Hematopoietic multipotent progenitor cell (in vitro differentiated cells): ENCODE results near the gene TXN. TPM values are rescaled to one million over a fixed set of nuclear protein-coding genes. Genes with fewer than 3 reads are reported as not detected.
"Not testable (repeated sequence)": the region's sequence is repeated elsewhere in the genome, so short reads cannot be mapped to it uniquely, and the experiment has no call there.

Experiments
- DNase-seq, 3 donors: peaks; one replicate each; pipeline ENCODE4 v3.0.0-alpha.2; 2011 to 2015; ENCODE audit warnings: low read depth in 2 of 3, low spot score in 2 of 3
- total RNA-seq: library from RNA; depleted of rRNA; stranded (reverse); fragments of >200 nt; gene quantifications from one replicate; pipeline ENCODE4 v1.2.3, GENCODE V29; 2012

Gene TXN
- total RNA-seq, 1 donor = 118 TPM

GRCh38 chr9:110214090-110214489 is 42.2 kb downstream of the TXN start:
- no peak for DNase-seq

GRCh38 chr9:110213413-110214044 is 42.8 kb downstream of the TXN start:
- DNase-seq = no peak

- DNase-seq = no peak
Measured at GRCh38 chr9:110208031-110208430, 48.3 kb downstream of the TXN start, which contains the start of gene C9orf152. Gene C9orf152, minus strand, starts transcription at chr9:110208159. Its CDS starts 580 bp downstream, at chr9:110207579.

GRCh38 chr9:110207071-110207641 is 49.2 kb downstream of the TXN start:
- DNase-seq = no peak

GRCh38 chr9:110206389-110206788 is 49.9 kb downstream of the TXN start:
- no peak for DNase-seq

GRCh38 chr9:110205612-110206011 is 50.7 kb downstream of the TXN start:
- DNase-seq = not testable (repeated sequence)

GRCh38 chr9:110202232-110202631 is 54.1 kb downstream of the TXN start:
- DNase-seq = no peak

- DNase-seq = no peak
Measured at GRCh38 chr9:110199643-110200042, 56.7 kb downstream of the TXN start.

- DNase-seq = no peak
Measured at GRCh38 chr9:110198357-110198756, 58.0 kb downstream of the TXN start.

- DNase-seq = no peak
Measured at GRCh38 chr9:110197330-110198187, 58.7 kb downstream of the TXN start.

GRCh38 chr9:110196084-110196499 is 60.2 kb downstream of the TXN start:
- not testable (repeated sequence) for DNase-seq

Other genes with a start within 250 kb of the TXN start
- 0.27 TPM for gene C9orf152, start 48.3 kb downstream of the TXN start, total RNA-seq
- not detected for gene TXNDC8, start 81.4 kb upstream of the TXN start, total RNA-seq